GM10248 (cell line): Measurements from ENCODE around the gene DMBX1.

Source experiments
- CTCF ChIA-PET: fragments of 300-600 bp; sonication (Branson Sonifier 250); formaldehyde crosslinking; extraction: SDS; loops from one replicate; lab custom pipeline; 2021; ENCODE audit warnings: antibody characterized with exemption; lab: Yijun Ruan, JAX
- POLR2A ChIA-PET: fragments of 350-650 bp; sonication (Branson Sonifier 250); formaldehyde crosslinking; extraction: SDS; loops from one replicate; lab custom pipeline; 2020; ENCODE audit warnings: antibody characterized with exemption; lab: Yijun Ruan, JAX
- DNase-seq: peaks from one replicate; pipeline ENCODE4 v3.0.0; 2012; ENCODE audit errors: extremely low spot score
- CTCF ChIP-seq: IDR thresholded peaks from 2 replicates; pipeline ENCODE4 v1.5.1; 2012; ENCODE audit warnings: mild to moderate bottlenecking, low read depth; ENCODE audit errors: extremely low read depth, missing control alignments, control extremely low read depth

Gene DMBX1

GRCh38 chr1:46494910-46495309 lies 5.3 kb downstream of the DMBX1 start:
- ChIA-PET CTCF (interaction anchor here (0.6 to 2.2 kb wide), 6 partner anchors 12 to 48 kb away, joined by 3 to 10 read pairs (median 4); a partner anchor contains a TSS), POLR2A (no interaction called here)

DNA sequence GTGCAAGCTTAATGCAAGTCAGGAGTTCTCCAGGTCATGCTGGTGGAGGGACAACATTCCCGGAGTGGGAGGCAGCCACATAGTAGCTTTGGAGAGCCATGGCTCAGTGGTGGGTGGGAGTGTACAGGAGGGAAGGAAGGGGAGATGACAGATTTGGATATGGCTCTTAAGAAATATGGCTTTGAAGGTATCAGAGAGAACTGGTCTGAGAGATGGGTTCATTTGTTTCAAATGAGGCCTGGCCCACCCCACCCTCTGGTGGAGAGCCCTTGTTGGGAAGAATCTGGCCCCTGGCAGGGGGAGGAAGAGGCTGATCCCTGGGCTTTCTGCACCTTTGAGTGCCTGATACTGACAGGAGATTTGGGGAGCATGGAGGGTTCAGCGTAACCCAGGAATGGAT lies 6.1 kb downstream of the DMBX1 start:
- DNase-seq, result no peak
- no peak for TF ChIP-seq CTCF
- ChIA-PET CTCF (interaction anchor here (1.7 to 2.2 kb wide), 2 partner anchors 19 to 49 kb away, joined by 5 to 10 read pairs; no protein-coding TSS in a partner anchor), POLR2A (no interaction called here)

More at GRCh38 chr1:46494910-46495309, 5.3 kb downstream of the DMBX1 start:
- no peak for TF ChIP-seq CTCF
- no peak for DNase-seq

- ChIA-PET POLR2A (no interaction called here), CTCF (no interaction called here)
- TF ChIP-seq CTCF, result no peak
- DNase-seq, result no peak
Measured at GRCh38 chr1:46496505-46496904, 6.9 kb downstream of the DMBX1 start.

DNA sequence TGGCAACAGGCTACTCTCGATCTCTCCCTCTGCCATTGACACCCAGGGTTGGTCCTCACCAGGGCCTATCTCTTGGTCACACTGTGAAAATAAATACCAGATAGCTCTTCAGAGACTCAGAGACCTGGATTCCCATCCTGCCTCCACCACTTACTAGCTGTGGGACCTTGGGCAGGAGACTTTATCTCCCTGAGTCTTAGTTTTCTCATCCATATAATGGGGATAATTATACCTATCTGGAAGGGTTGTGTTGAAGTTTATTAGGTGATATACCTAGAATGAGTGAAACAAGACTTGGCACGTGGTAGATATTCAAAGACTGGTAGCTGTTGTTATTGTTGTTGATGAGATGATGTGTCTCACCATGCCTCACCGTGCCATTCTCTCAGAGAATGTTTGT lies 7.4 kb downstream of the DMBX1 start:
- ChIA-PET POLR2A (interaction anchor here (0.5 kb wide), 1 partner anchor 683 kb away, joined by 7 read pairs; no protein-coding TSS in a partner anchor), CTCF (no interaction called here)
- no peak for TF ChIP-seq CTCF
- DNase-seq, result no peak

DNA sequence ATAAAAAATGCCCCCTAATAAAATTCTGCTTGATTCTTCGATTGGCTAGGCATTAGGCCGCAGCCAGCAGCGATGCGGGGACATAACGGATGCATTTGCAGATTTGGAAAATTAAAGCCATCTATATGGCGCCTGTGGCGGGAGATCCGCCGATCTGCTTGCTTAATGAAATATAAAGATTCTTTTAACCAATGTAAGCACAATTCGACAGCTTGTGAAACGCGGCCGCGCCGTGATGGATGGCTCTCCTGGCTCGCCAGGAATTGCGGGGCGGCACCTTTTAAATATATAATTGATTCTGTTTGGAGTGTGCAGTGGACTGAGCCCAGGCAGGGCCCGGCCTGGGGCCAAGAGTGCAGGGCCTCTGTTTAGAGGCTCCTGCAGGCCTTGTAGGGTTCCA lies 8.0 kb downstream of the DMBX1 start:
- ChIA-PET CTCF (no interaction called here), POLR2A (no interaction called here)
- no peak for DNase-seq
- no peak for TF ChIP-seq CTCF

DNA sequence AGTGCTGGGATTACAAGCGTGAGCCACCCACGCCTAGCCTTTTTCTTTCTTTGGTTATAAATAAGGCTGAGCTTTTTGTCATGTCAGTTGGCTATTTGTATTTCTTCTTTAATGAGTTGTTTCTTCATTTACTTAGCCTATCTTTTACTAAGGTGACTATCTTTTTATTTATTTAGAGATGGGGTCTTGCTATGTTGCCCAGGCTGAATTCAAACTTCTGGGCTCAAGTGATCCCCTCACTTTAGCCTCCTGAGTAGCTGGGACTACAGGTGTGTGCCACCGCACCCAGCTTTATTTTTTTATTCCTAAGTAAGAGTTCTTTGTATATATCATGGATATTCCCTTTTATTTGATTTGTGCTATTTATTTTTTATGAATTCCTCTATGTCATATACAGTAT lies 11.9 kb downstream of the DMBX1 start:
- CTCF ChIA-PET, result interaction anchor here (0.8 to 3.0 kb wide), 6 partner anchors 9 to 55 kb away, joined by 3 to 9 read pairs (median 4); no protein-coding TSS in a partner anchor
- DNase-seq, result no peak
- TF ChIP-seq CTCF, result no peak
- POLR2A ChIA-PET, result no interaction called here
